ENCODE results near the gene ANO4. TPM values are rescaled to one million over a fixed set of nuclear protein-coding genes. Genes with fewer than 3 reads are reported as not detected.

Gene ANO4
- polyA plus RNA-seq, 1 donor = 3.4 TPM

DNA sequence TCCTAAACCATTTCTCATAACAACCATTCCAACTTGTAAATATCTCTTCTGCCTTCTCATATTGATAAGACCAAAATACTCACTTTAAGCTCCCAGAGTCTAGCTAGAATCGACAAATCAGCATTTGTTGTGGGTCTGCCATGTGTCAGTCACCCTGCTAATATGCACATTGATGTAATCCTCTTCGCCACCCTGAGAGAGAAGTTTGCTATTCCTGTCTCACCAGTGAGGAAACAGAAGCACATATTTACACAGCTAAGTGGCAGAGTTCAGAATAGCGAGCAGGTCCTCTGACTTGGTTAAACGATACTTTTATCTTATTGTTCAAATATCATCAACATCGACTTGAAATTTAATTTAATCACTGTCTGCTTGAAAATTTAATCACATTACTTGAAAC is 142.1 kb downstream of the ANO4 start:
- no peak overlapping the region for H3K27ac ChIP-seq (ENCODE audit: low read length)
- no peaks in the 10 kb centered on the region for H3K27me3 ChIP-seq (ENCODE audit: control insufficient read depth, insufficient read depth, low read length)
- H3K4me3 ChIP-seq (ENCODE audit: low read length) = no peak overlapping the region
- H3K9me3 ChIP-seq (ENCODE audit: control insufficient read depth, low read depth, low read length) = no peaks in the 10 kb centered on the region
- no peak for DNase-seq
- H3K36me3 ChIP-seq (ENCODE audit: control insufficient read depth, insufficient read depth, low read length) = no peaks in the 10 kb centered on the region
- H3K4me1 ChIP-seq (ENCODE audit: control insufficient read depth, insufficient read depth, low read length) = no peaks in the 10 kb centered on the region
- 40% methylated on average over 1 of the region's 5 CpGs for WGBS (ENCODE audit: insufficient coverage, low lambda C conversion rate)

DNA sequence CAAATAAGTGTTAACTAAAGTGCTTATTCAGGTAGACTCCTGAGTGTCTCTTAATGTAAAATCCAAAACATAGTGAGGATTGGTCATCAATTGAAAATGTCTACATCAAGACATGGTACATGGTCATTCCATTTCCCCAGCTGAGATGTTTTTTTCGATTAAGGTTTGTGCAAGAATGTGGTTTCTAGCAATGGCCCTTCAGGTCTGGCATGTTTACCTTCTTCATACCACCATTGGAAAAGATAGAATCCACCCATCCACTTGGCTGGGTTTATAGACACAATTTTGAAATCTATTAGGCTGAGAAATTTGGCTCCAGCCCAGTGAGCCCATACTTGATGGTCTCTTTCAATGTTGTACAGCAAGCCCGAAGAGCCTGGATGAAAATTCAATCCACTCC is 145.9 kb downstream of the ANO4 start:
- H3K9me3 ChIP-seq (ENCODE audit: control insufficient read depth, low read depth, low read length) = no peaks in the 10 kb centered on the region
- H3K36me3 ChIP-seq (ENCODE audit: control insufficient read depth, insufficient read depth, low read length) = no peaks in the 10 kb centered on the region
- H3K27ac ChIP-seq (ENCODE audit: low read length) = no peak overlapping the region
- no peak for DNase-seq
- no peak overlapping the region for H3K4me3 ChIP-seq (ENCODE audit: low read length)
- no peaks in the 10 kb centered on the region for H3K27me3 ChIP-seq (ENCODE audit: control insufficient read depth, insufficient read depth, low read length)
- H3K4me1 ChIP-seq (ENCODE audit: control insufficient read depth, insufficient read depth, low read length) = no peaks in the 10 kb centered on the region
- WGBS (ENCODE audit: insufficient coverage, low lambda C conversion rate) = no CpG with 5 or more reads among the region's 2 CpGs

DNA sequence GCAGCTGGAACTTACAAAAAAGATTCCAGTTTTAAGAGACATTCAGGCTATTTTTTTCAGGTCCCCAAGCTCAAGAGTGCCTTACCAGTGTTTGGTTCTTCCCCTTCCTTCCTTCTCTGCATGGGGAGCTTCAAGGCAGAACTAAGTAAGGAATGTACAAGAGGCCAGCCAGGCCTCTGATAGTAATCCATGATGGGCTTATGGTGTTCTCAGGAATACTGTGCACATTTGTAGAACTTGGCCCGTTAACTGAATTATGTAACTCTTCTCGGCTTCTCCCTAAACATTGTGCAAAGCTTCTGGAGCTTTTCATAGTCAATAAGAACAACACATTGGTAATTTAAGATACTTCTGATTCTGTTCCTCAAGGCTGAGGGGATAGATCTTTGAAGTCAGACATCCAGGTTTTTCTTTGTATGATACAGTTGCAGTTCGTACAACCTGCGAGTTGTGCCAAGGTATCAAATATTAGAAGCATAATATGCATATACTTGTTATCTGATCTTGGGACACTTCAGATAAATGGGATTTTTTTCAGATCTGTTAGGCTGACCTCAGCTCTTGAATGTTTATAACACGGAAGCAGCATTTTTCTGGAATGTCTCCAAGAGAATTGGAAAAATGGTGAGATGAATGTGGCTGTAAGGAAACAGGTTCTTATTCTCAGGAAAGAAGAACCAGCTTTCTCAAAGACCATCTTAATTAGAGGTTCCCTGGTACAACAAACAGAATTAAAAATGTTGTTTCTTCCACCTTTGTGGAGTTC is 148.6 kb downstream of the ANO4 start:
- no peak overlapping the region for H3K27ac ChIP-seq (ENCODE audit: low read length)
- H3K9me3 ChIP-seq (ENCODE audit: control insufficient read depth, low read depth, low read length) = no peaks in the 10 kb centered on the region
- WGBS (ENCODE audit: insufficient coverage, low lambda C conversion rate) = no CpG with 5 or more reads among the region's 5 CpGs

DNA sequence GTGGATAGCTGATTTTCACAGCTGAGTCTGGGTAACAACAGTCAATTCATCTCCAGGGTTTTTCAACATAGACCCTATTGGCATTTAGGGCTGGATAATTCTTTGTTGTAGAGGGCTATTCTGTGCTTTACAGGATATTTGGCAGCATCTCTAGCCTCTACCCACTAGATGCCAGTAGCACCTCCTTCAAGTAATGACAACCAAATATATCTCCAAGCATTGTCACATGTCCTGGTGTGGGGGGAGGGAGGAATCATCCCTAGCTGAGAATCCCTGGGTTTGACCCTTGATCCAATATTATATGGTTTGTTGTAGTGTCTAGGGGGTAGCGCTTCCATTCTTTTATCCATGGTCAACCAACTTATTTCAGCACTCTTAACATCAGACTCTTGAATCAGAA is 157.2 kb downstream of the ANO4 start:
- DNase-seq = peak; percentile 33 to 41

More for the DNA sequence above, 148.6 kb downstream of the ANO4 start:
- H3K27me3 ChIP-seq (ENCODE audit: control insufficient read depth, insufficient read depth, low read length) = no peaks in the 10 kb centered on the region
- no peaks in the 10 kb centered on the region for H3K4me1 ChIP-seq (ENCODE audit: control insufficient read depth, insufficient read depth, low read length)
- no peak for DNase-seq
- H3K4me3 ChIP-seq (ENCODE audit: low read length) = no peak overlapping the region
- no peaks in the 10 kb centered on the region for H3K36me3 ChIP-seq (ENCODE audit: control insufficient read depth, insufficient read depth, low read length)

DNA sequence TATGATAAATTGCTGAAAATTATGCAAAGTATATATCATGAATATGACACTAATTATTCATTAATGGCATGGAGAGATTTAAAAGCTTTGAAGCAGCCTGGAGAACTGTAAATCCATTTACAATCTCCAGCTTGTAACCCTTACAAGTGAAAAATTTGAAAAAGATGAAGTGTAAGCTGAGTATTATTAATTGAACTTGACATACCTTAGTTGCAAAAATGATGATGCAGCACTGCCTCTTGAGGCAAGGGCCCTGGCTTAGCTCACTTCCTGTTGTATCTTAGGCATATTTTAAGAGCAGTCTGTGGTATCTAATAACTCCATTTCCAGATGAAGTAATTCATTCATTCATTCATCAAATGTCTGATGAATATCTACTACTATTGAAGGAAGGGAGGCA is 158.6 kb downstream of the ANO4 start:
- no peak for DNase-seq
- Histone ChIP-seq H3K27me3 (ENCODE audit: control insufficient read depth, insufficient read depth, low read length) (no peaks in the 10 kb centered on the region), H3K27ac (ENCODE audit: low read length) (no peak overlapping the region), H3K36me3 (ENCODE audit: control insufficient read depth, insufficient read depth, low read length) (no peaks in the 10 kb centered on the region), H3K4me3 (ENCODE audit: low read length) (no peak overlapping the region), H3K4me1 (ENCODE audit: control insufficient read depth, insufficient read depth, low read length) (no peaks in the 10 kb centered on the region), H3K9me3 (ENCODE audit: control insufficient read depth, low read depth, low read length) (no peaks in the 10 kb centered on the region)

More for the DNA sequence above, 157.2 kb downstream of the ANO4 start:
- Histone ChIP-seq H3K36me3 (ENCODE audit: control insufficient read depth, insufficient read depth, low read length) (no peaks in the 10 kb centered on the region), H3K4me1 (ENCODE audit: control insufficient read depth, insufficient read depth, low read length) (no peaks in the 10 kb centered on the region), H3K27ac (ENCODE audit: low read length) (no peak overlapping the region), H3K27me3 (ENCODE audit: control insufficient read depth, insufficient read depth, low read length) (no peaks in the 10 kb centered on the region), H3K4me3 (ENCODE audit: low read length) (no peak overlapping the region), H3K9me3 (ENCODE audit: control insufficient read depth, low read depth, low read length) (no peaks in the 10 kb centered on the region)
- WGBS (ENCODE audit: insufficient coverage, low lambda C conversion rate) = no CpG with 5 or more reads among the region's 1 CpG

DNA sequence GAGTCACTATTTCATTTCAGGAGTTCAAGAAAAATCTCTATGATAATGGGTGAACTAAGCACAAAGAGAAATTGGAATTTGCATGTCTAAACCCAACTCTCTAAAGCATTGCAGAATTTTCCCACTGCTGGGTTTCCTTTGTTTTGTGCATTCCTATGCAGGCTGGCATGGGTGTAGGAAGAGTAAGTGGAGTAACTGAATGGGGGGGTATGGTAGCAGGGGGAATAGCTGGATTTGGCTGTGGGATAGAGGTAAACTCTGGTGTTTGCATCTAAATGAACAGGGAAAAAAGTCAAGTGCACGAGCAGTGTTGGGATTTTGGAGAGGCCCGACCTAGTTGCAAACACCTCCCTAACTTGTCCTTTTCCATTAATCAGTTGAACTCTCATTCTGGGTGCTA is 159.1 kb downstream of the ANO4 start:
- WGBS (ENCODE audit: insufficient coverage, low lambda C conversion rate) = no CpG with 5 or more reads among the region's 2 CpGs
- H3K4me1 ChIP-seq (ENCODE audit: control insufficient read depth, insufficient read depth, low read length) = no peaks in the 10 kb centered on the region
- no peaks in the 10 kb centered on the region for H3K36me3 ChIP-seq (ENCODE audit: control insufficient read depth, insufficient read depth, low read length)
- no peaks in the 10 kb centered on the region for H3K9me3 ChIP-seq (ENCODE audit: control insufficient read depth, low read depth, low read length)
- DNase-seq = no peak
- no peaks in the 10 kb centered on the region for H3K27me3 ChIP-seq (ENCODE audit: control insufficient read depth, insufficient read depth, low read length)
- no peak overlapping the region for H3K27ac ChIP-seq (ENCODE audit: low read length)
- no peak overlapping the region for H3K4me3 ChIP-seq (ENCODE audit: low read length)

DNA sequence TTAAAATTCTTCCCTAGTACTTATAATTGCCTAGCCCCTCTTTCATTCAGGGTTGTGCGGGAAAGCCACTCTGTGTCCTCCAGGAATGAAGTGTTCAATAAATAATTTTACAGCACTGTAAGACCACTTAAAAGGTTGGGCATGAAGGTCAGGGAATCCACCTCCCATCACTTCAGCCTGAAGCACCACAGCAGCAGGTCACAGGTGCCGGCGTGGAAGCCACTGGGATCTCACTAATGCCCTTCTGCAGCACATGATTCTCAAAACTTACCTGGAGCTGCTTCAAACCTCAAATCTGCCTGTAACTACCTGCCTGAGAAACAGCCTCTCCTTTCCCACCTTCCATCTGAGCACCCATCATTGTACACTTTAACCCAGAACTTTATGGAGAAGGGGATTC is 159.5 kb downstream of the ANO4 start:
- H3K27ac ChIP-seq (ENCODE audit: low read length) = no peak overlapping the region
- no peaks in the 10 kb centered on the region for H3K27me3 ChIP-seq (ENCODE audit: control insufficient read depth, insufficient read depth, low read length)
- no peak overlapping the region for H3K4me3 ChIP-seq (ENCODE audit: low read length)
- no peaks in the 10 kb centered on the region for H3K36me3 ChIP-seq (ENCODE audit: control insufficient read depth, insufficient read depth, low read length)
- no CpG with 5 or more reads among the region's 3 CpGs for WGBS (ENCODE audit: insufficient coverage, low lambda C conversion rate)
- no peaks in the 10 kb centered on the region for H3K9me3 ChIP-seq (ENCODE audit: control insufficient read depth, low read depth, low read length)
- DNase-seq = no peak
- H3K4me1 ChIP-seq (ENCODE audit: control insufficient read depth, insufficient read depth, low read length) = no peaks in the 10 kb centered on the region

DNA sequence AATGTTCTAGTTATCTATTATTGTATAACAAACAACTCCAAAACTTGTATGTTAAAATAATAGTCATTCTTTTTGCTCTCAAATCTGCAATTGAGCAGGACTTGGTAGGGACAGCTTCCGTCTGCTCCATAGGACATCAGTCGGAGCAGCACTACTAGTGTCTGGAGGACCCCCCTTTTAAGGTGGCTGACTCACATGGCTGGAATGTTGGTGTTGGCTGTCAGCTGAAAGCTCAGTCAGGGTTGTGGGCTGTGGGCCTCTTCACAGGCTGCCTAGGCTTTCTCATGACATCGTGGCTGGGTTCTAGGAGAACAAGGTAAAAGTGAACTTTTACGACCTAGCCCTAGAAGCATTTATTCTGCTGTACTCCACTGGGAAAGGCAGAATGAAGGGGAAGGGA is 160.6 kb downstream of the ANO4 start:
- Histone ChIP-seq H3K4me3 (ENCODE audit: low read length) (no peak overlapping the region), H3K27me3 (ENCODE audit: control insufficient read depth, insufficient read depth, low read length) (no peaks in the 10 kb centered on the region), H3K36me3 (ENCODE audit: control insufficient read depth, insufficient read depth, low read length) (no peaks in the 10 kb centered on the region), H3K4me1 (ENCODE audit: control insufficient read depth, insufficient read depth, low read length) (peaks cover 4% of the 10 kb centered on the region), H3K27ac (ENCODE audit: low read length) (no peak overlapping the region), H3K9me3 (ENCODE audit: control insufficient read depth, low read depth, low read length) (no peaks in the 10 kb centered on the region)
- no peak for DNase-seq
- no CpG with 5 or more reads among the region's 4 CpGs for WGBS (ENCODE audit: insufficient coverage, low lambda C conversion rate)

DNA sequence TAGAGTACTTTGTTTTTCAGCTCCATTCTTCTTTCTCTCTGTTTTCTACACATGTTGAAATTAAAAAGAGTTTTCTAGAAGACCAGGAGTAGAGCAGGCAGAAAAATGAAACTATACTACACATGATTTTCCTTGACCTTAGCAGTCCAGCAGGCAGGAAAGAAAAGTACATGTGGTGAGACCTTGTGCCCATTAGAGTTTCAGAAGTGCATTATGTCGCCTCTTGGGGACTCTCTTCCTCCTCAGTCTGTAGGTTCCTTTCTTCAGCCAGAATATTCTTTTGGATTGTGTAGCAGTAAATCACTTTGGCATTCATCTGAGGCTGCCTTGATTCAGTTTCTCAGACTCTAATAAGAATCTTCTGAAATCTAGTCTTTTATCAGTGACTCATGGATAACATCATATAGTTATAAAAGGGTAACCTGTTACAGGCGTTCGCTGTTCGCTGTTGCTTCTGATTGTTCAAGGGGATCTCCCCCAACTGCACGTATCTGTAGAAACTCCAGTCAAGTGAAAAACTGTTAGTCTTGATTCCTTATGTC is 161.8 kb downstream of the ANO4 start:
- Histone ChIP-seq H3K4me1 (ENCODE audit: control insufficient read depth, insufficient read depth, low read length) (peaks cover 4% of the 10 kb centered on the region), H3K27me3 (ENCODE audit: control insufficient read depth, insufficient read depth, low read length) (no peaks in the 10 kb centered on the region), H3K4me3 (ENCODE audit: low read length) (no peak overlapping the region), H3K36me3 (ENCODE audit: control insufficient read depth, insufficient read depth, low read length) (no peaks in the 10 kb centered on the region), H3K27ac (ENCODE audit: low read length) (no peak overlapping the region), H3K9me3 (ENCODE audit: control insufficient read depth, low read depth, low read length) (no peaks in the 10 kb centered on the region)
- 44% methylated on average over 3 of the region's 5 CpGs for WGBS (ENCODE audit: insufficient coverage, low lambda C conversion rate)
- peak in 1 of 2 donors; percentile 39 for DNase-seq

DNA sequence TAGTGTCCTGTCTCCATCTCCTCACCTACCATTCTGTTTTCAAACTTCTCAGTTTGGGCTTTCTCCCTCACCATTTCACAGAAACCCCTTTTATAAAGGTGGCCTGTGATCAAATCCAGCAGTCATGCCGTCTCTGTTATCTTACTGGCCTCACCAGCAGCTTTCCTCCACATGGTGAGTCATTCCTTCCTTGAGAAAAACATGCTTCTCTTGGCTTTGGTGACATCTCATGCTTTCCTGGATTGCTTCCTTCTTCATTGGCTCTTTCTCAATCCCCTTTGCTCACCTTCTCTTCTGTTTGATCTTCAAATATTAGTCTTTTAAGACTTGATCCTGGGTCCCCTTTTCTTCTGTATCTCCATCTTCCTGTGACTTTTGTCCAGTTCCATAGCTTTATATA is 164.9 kb downstream of the ANO4 start:
- Histone ChIP-seq H3K27ac (ENCODE audit: low read length) (peak overlapping the region; percentile 37), H3K27me3 (ENCODE audit: control insufficient read depth, insufficient read depth, low read length) (no peaks in the 10 kb centered on the region), H3K36me3 (ENCODE audit: control insufficient read depth, insufficient read depth, low read length) (no peaks in the 10 kb centered on the region), H3K4me3 (ENCODE audit: low read length) (no peak overlapping the region), H3K4me1 (ENCODE audit: control insufficient read depth, insufficient read depth, low read length) (peaks cover 4% of the 10 kb centered on the region), H3K9me3 (ENCODE audit: control insufficient read depth, low read depth, low read length) (no peaks in the 10 kb centered on the region)
- peak; percentile 49 to 57 for DNase-seq
- 60% methylated on average over 1 of the region's 1 CpG for WGBS (ENCODE audit: insufficient coverage, low lambda C conversion rate)

Measured in large intestine (tissue), 3 donors.